ENCODE measurements around the gene CAMTA2.
A peak's percentile ranks its signal among the peaks of the same experiment; 100 is the strongest.

CAMTA2 gene

DNA sequence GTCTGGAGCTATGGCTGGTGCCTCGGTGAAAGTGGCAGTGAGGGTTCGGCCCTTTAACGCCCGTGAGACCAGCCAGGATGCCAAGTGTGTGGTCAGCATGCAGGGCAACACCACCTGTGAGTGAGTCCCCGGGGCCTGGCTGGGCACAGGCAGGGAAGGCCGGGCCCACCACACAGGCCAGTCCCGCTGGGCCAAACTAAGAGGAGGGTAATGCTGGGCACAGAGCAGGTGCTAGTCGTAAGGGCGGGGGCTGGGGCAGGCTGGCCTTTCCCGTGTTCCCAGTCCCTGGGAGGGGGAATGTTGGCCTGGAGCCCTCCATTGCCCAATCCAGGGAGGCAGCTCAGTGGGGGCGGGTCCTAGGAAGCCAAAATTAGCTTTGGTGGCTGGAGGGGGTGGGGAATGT is 12.8 kb upstream of the CAMTA2 start:
- DNase-seq: no peak

DNA sequence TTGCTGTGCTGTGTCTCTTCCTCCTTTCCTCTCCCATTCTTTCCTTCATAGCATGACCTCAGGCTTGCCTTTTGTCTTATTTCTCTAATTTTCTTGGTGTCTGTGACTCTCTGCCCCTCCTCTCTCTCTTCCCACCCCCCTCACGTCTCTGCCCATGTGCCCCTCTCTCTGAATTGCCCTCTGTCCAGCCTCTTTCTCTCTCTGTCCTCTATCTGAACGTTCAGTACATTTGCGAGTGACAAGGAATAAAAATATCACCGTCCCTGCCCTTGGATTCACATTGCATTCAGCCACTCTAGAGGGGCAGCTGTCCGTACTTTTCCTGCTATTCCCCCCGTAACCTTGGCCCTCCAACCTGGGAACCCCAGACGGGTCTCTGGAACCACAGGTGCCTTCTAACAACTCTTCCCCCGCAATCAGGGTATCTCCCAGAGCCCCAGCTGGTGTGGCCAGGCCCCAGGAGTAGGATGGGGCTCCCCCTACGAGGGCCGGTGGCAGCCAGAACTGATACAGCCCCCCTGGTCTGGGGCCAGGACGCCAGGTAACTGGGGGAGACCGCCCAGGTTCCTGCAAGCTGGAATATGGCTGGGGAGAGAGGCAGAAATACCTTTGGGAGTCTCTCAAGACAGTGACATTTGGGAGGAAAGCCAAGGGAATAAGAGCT is 12.1 kb upstream of the CAMTA2 start:
- no peak for DNase-seq

DNA sequence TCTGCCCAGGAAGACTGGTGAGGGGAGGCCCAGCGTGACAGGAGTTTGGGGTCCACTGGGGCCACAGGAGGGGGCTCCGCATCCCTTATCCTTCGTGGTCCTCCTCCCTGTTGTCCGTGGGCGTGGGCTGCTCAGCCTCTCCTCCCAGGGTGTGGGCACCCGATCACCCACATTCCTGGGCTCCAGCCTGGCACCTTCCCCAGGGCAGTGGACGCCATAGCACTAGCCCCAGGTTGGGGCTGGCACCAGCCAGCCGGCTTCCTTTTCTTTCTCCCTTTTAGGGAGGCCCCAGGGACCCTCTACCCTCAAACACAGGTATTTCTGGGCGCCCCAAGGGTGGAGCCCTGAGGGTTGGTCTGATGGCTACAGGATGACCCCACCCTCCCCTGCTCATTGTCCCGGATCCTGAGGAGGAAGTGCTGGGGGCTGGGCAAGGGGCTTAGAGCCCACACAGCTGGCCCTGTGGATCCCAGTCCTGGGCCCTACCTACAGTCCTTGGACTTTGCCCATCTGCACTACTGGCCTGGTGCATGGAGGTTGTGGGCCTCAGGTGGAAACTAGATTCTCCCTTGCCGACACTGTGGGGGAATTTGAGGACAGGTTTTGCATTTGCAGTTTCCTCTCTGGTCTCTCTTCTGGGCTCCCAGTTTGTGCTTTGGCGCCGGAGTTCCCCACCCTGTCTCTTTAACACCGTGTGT is 11.4 kb upstream of the CAMTA2 start:
- no peak for DNase-seq

DNA sequence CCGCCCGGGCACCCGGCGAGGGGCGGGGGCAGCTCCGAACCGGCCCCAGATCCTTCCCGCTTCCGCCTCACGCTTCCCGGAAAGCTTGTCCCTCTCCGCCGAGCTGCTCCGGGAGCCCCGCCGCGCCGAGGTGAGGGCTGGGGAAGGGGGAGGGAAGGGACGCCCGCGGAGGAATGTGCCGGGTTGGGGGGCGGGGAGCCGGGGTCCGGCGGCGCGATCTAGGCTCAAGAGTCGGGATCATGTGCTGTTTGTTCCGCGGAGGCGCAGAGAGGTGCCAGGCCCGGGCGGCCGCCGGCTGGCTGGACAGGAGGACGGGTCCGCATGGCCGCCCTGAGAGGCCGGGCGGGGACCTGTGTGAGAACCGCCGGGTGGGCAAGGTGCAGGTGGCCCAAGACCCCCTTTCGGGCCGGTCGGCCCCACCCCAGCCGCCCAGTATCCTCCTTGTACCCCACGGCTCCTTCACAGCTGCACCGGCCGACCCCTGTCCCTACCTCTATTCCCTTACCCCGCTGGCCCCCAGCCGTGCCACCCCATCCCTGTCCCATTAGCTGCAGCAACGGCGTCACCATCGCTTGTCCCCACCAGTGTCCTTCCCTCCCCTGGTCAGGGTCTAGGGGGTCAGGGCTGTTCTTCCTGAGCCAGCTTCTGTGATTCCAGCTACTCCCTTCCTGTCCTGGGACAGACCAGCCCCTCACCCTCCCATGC is 10.7 kb upstream of the CAMTA2 start:
- DNase-seq: peak; percentile 10

DNA sequence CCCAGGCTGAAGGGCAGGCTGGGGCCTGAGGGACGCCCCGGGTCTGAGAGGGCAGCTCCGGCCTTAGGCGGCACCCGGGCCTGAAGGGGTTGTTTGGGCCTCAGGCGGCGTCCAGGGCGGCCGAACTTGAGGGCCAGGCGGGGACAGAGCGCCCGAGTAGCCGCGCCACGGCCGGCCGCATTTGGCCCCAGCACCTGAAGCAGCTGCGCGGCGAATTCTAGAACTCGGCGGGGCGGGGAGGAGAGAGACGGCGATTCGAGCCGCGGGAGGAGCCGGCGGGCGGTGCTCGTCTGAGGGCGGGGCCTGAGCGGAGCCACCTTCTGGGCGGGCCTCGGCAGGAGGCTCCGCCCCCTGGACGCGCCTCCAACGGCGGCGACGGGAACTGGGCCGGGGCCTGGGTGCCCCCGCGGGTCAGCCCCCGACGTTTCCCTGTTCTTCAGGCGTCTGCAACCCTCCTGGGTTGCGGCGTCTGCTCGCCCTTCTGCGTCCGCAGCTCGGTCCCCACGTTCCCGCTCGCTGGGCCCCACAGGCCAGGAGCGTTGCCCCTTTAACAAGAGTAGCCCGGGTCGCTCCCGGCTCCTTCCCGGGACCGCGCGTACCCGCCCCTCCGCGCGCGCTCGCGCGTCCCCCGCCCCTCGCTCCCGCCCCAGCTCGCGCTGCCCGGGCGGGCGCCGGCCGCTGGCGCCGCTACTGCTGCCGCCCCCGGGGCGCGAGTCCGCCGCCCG is 10.0 kb upstream of the CAMTA2 start, which contains the start of the genes INCA1 and KIF1C:
Gene INCA1 (minus strand): TSS at position 221 of the 725 bp plus-strand sequence. CDS start 3,085 bp downstream, outside the sequence.
Gene KIF1C (plus strand): TSS at position 649 of the 725 bp plus-strand sequence. CDS start 2,297 bp downstream, outside the sequence.
- DNase-seq: peak; percentile 85

DNA sequence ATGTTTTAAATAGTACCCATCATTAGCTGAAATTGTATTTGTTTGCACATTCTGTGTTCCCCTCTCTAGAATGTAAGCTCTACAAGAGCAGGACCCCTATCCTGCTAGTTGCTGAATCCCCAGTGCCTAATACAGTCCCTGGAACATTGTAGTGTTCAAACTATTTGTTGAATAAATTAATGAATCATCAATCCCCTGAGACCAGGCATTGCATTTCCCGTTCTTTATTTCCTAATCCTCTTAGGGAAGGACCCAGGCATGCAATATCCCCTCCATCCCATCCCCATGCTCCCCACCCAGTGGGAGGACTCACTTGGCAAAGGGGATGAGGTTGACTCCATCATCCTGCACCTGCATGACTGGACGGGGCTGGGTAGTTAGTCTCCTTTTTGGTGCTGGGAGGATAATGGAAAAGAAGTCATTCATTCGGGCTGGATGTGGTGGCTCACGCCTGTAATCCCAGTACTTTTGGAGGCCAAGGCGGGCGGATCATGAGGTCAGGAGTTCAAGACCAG is 6.7 kb upstream of the CAMTA2 start:
- DNase-seq: no peak

DNA sequence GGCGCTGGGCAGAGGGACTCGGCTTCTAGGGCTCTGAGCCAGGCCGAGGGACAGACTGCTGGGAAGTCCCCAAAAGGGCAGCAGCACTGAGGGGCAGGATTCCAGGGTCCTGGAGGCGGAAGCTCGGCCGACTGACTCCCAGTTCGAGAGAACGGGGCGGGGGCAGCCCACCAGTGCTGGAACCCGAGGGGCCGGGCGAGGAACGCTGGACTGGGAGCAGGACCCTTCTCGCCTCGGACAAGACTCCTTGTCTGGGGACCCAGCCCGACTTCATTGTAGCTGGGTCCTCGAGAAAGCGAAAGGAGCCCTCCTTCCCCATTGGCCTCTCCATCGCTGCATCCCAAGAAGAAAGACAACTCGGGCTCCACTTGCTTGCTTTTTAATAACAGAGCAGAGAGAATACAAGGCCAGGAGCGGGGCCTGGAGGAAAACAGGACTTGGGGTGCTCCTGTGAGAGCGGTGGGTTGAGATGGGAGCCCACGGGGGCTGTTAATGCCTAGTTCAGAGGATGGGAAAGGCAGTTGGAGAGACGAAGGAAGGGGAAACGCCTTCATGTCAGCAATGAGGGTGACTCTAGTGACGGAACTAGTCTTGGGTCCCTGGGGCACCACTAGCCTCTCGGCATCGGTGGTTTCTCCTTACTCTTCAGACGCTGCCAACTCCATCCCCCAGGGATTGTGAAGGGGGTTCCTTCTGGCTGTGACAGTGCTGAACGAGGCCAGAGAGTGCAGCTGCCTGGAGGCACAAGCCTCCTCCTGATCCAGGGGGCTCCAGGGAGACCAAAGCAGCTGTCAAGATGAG is 492 bp upstream of the CAMTA2 start:
- no peak for DNase-seq

DNA sequence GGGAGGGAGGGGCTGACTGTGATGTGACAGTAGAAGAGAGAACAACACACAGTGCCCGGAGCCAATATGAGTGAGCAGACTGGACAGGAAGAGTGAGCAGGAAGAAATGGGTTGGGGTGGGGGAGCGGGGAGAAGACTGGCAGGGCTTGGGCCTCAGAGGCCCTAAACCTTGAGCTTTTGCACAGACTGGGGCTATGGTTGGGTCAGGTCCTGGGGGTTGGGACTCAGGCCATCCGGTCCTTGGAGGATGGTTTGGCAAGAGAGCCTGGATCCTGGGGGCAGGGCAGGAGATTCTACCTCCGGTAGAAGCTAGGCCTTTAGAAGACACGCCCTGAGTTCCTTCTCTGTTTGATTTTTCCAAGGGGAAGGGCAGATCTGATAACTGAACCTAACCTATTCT is 1.1 kb downstream of the CAMTA2 start:
- DNase-seq: no peak

DNA sequence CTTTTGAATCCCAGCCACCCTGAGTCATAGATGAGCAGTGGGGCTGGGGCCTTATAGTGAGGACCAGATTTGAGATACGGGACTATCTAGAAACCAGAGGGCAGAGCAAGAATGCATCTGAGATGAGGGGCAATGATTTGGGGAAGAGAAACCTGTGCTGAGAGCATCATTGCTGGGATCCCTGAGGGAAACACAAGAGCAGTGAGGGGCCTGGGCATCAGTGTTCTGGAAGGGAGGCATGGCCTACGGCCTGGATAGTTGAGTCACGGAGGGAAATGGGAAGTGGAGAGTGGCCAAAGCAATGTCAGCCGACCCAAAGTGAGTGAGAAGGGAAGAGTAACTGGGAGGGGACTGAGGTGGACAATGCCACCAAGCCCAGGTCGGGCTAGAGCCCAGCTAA is 5.2 kb downstream of the CAMTA2 start:
- no peak for DNase-seq

DNA sequence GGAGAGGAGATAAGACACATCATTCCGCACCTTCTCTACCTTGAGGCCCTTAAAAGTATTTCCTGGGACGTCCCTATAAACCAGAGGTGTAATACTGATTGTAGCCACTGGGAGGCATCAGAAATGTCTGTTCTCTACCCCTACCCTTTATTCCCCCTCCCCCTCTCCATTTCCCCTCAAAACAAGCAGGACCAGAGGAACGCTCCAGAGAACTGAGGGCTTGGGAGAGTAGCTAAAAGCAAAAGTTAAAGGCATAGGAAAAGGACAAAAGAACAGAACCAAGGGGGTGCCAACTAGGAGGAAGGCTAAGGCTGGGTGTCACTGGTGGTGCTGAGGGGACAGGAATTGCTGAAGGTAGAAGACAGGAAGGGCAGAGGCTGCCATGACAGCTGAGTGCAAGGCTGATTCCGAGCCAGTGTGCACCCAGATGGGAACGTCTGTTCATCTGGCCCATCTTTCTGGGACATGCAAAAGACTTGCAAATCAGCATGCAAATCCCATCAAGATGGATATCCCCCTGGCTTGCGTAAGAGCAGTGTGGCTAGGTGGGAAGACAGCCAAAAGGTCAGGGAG is 6.7 kb downstream of the CAMTA2 start:
- peak; percentile 64 for DNase-seq

DNA sequence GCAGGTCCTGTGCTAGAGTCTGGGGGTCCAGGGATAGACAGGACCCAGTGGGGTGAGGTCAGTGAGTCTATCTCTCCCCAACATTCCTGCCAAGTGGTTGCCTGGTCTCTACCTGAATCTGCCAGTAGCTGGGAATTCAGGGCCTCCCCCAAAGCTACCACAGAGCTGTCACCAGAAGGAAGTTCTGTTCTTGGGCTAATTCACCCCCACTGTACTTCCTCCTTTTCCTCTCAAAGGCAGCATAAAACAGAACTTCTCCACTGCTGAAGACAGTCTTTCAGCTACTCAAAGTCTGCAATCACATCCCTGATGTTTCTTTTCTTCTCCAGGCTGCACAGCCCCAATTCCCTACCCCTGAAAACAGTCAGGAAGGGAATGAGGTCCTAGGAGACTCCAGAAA is 8.7 kb downstream of the CAMTA2 start:
- DNase-seq: no peak

DNA sequence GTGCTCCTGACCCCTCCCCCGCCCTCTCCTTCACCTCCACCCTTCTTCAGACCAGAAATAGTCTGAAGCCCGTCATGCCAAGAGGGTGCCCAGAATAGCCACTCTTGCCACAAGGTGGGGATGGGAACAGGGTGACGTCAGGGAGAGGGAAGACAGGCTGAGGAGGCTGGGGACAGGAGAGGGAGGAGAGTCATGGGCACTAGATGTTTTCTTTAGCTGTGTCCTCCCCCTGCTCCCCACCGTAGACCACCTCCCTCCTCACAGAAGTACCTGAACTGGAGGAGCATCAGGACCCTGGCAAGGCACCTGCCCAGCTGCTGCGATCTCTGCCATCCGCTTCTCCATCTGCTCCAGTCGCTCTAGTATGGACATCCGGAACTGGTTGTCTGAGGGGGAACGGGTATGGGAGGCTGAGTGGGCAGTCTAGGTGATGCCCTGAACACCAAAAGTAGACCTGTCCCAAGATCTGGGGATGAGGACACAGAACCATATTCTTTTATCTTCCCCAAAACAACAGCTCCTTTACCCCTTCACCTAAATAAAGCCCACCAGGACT is 13.3 kb downstream of the CAMTA2 start:
- no peak for DNase-seq

DNA sequence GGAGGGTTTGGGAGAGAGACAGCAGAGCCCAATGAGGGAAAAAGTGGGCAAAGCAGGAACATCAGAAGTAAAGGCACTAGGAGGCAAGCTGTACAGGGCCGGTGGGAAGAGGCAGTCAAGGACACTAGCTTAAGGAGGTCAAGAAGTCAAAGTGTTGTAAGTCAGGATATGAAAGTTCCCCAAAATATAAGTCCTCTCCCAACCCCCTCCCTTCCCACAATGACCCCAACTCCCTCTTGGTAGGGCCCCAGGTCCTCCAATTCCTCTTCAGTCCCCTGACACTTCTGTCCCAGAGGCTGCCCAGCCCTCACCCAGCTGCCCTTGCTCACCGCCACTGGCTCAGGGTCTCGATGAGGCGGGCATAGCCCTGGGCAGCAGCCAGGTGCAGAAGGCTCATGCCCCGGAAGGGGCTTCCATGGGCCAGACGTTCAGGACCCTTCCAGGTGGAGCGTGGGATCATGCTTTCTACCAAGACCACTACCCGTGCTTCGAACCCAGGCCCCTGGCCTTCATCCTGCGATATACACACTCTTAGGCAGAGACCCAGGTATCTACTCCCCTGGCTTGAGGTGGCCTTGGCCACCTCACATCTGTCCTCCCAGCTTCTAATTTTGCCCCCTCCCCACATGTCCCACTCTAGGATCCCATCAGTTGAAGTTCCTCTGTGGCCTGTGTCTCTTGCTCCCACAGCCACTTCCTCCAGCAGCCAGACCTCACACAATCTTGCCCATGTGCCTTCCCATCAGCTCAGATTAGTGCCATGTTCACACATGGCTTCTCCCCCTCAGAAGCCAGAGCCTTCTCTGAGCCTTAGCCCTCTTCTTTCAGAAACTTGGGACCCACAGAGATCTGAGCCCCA is 14.0 kb downstream of the CAMTA2 start:
- DNase-seq: no peak

DNA sequence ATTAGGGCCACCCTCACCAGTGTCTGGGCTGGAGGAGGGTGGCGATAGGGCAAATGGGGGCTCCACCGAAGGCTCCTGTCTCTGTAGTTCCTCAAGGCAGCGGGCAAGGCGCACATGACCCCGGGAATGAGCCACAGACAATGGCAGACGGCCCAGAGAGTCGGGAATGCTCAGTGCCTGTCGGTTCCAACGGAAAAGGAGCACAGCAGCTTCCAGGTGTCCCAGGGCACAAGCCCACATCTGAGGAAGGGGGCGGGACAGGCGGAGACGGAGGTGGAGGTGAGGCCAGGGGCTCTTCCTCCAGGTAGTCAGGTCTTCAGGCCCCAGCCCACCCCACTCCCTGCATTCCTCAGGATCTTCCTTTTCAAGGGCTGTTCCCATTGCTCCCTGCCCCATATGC is 14.7 kb downstream of the CAMTA2 start:
- no peak for DNase-seq

DNA sequence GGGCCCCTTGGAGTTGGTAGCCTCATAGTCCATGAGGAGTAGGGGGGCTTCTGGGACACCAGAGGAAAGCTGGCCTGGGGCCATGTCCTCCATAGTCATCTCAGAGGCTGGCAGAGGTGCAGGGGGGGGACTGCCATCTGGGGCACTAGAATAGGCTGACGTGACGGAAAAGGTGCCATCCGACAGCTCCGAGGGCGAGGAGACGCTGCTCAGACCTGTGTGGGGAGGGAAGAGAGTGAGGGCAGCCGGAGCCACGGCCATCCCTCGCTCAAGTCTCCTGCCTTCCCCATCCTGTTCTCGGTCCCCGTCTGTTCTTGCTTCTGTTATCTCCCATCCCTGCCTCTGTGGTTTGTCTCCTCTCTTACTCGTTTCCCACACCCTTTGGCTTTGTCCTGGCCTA is 15.2 kb downstream of the CAMTA2 start:
- no peak for DNase-seq

DNA sequence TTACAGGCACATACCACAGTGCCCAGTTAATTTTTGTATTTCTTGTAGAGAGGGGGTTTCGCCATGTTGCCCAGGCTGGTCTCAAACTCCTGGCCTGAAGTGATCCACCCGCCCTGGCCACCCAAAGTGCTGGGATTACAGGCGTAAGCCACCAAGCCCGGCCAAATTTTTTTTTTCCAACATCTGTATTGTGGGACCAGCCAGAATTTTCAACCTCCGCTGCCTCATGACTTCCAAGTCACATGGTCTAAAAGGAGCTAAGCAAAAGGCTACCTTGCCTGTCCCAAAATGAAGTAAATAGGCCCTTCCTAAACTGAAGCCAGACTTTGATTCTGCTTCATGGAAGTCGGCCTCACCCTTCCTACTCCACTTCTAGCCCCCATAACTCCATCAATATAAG is 15.6 kb downstream of the CAMTA2 start:
- DNase-seq: no peak

DNA sequence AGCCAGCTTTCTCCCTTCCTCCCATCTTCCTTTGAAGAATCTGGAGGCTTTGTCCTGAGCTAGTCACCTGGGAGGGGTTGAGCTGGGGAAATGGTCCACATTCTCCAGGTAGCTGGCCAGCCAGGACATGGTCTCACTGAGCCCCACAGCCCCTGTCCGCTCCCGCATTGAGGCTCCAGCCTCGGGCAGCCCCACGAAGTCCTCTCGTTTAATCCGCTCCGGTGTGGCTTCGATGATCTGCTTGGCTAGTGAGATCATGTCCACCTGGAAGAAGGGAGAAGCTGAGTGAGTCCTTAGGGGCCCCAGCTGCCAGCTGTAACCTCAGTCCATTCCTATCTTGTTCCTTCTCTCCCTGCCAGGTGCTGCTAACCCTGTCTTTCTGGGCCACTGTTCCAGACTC is 17.2 kb downstream of the CAMTA2 start:
- DNase-seq: no peak

DNA sequence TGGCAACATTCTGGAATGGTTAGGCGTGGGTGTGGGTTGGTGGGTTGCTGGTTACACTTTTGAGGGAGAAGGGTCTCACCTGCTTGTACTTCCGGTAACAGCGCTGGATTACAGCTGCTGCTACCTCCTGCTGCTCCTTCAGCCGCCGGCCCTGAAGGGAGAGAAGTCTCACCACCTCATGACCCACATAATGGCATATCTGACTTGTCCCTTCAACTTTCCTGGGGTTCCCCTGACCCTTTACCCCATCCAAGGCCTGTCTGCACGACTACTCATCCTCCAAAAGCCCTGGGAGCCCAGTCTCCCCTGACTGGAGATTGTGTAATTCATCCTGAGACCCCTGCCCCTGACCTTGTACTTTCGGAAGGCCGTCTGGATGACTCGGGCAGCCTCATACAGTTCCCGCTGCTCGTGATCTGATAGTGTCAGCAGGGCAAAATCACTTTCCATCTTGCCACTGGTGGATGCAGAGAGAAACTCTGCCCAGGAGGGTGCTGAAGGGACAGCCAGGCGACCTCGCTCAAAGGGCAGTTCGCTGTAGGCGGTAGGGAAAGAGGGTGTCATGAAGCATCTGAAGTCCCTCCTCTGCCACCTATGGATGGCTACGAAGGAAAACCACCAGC is 17.8 kb downstream of the CAMTA2 start:
- no peak for DNase-seq

DNA sequence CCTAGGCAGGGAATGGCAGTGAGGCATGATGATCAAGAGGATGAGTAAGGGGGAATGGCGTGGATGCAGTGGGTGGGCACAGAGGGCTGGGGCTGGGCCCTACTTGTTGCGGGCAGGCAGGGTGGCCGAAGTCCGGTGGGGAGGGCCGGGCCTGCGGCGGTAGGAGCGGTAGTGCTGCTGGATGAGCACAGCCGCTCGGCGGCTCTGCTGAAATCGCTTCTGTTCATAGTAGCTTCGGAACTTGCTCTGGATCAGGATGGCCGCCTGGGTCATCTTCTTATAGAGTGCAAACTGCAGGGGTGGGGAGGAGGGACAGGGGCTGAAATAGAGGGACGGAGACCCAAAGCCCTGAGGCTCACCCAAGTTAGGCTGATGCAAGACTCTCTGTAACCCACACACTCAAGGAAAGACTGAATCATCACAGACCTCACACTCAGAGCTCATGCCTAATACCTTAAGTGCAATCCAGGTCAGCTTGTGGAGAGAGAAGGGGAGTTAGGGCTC is 18.4 kb downstream of the CAMTA2 start:
- peak; percentile 41 for DNase-seq
